Esophagus squamous epithelium (tissue), 4 donors: ENCODE results near the gene RGP1.

ENCODE experiments used
- POLR2A ChIP-seq, 4 donors: fragments of 450-650 bp; IDR thresholded peaks; one replicate each; pipeline ENCODE4 v1.6.1; 2017; ENCODE audit warnings: antibody characterized with exemption in 4 of 4, mild to moderate bottlenecking in 4 of 4, moderate library complexity in 3 of 4
- TF ChIP-seq, protein P1 (sequence below), 6 experiments: fragments of 450-650 bp in 4 of 6; fragments of 200-600 bp in 2 of 6; sonication (generic) in 2 of 6; IDR thresholded peaks; one replicate each; pipeline ENCODE4 v1.5.1; 2016 to 2019; ENCODE audit warnings: antibody characterized with exemption in 6 of 6, mild to moderate bottlenecking in 4 of 6, moderate library complexity in 4 of 6

DNA sequence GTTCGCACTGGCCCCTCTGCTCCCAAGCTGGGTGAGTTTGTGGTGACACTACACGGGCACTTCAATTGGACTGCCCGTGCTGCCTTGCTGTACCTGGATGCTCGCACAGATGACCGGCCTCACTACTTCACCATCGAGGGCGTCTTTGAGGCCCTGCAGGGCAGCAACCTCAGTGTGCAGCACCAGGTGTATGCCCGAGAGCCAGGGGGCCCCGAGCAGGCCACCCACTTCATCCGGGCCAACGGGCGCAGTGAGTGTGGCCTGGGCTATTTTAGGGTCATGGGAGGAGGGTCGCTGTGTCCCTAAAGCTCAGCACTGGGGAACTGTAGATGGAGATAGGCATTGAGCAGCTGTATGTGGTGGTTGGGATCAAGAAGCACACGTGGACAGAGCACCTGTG, 43.7 kb downstream of the RGP1 start:
- TF ChIP-seq, protein P1, sequence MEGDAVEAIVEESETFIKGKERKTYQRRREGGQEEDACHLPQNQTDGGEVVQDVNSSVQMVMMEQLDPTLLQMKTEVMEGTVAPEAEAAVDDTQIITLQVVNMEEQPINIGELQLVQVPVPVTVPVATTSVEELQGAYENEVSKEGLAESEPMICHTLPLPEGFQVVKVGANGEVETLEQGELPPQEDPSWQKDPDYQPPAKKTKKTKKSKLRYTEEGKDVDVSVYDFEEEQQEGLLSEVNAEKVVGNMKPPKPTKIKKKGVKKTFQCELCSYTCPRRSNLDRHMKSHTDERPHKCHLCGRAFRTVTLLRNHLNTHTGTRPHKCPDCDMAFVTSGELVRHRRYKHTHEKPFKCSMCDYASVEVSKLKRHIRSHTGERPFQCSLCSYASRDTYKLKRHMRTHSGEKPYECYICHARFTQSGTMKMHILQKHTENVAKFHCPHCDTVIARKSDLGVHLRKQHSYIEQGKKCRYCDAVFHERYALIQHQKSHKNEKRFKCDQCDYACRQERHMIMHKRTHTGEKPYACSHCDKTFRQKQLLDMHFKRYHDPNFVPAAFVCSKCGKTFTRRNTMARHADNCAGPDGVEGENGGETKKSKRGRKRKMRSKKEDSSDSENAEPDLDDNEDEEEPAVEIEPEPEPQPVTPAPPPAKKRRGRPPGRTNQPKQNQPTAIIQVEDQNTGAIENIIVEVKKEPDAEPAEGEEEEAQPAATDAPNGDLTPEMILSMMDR (IDR thresholded peaks at IDR 0.05): no peak
- TF ChIP-seq POLR2A (IDR thresholded peaks at IDR 0.05): no peak
